Adrenal gland (tissue), 5 donors: ENCODE results near the gene TPX2.

Source experiments
- POLR2A ChIP-seq, 2 donors: fragments of 450-650 bp; IDR thresholded peaks; one replicate each; pipeline ENCODE4 v1.6.1; 2017; ENCODE audit warnings: antibody characterized with exemption in 2 of 2, mild to moderate bottlenecking in 2 of 2, moderate library complexity in 1 of 2
- TF ChIP-seq, protein P1 (sequence below), 6 experiments: fragments of 450-650 bp in 4 of 6; fragments of 200-600 bp in 2 of 6; sonication (generic) in 1 of 6; IDR thresholded peaks; 1 replicate in 5 of 6; 2 replicates in 1 of 6; pipeline versions ENCODE4 v1.5.1 to v1.8.0; 2016 to 2021; ENCODE audit warnings: antibody characterized with exemption in 6 of 6, mild to moderate bottlenecking in 2 of 6, moderate library complexity in 1 of 6
- donor health status: DM: no; HTN: no; CAD: no.

- TF ChIP-seq, protein P1, sequence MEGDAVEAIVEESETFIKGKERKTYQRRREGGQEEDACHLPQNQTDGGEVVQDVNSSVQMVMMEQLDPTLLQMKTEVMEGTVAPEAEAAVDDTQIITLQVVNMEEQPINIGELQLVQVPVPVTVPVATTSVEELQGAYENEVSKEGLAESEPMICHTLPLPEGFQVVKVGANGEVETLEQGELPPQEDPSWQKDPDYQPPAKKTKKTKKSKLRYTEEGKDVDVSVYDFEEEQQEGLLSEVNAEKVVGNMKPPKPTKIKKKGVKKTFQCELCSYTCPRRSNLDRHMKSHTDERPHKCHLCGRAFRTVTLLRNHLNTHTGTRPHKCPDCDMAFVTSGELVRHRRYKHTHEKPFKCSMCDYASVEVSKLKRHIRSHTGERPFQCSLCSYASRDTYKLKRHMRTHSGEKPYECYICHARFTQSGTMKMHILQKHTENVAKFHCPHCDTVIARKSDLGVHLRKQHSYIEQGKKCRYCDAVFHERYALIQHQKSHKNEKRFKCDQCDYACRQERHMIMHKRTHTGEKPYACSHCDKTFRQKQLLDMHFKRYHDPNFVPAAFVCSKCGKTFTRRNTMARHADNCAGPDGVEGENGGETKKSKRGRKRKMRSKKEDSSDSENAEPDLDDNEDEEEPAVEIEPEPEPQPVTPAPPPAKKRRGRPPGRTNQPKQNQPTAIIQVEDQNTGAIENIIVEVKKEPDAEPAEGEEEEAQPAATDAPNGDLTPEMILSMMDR (IDR thresholded peaks at IDR 0.05): no peak
- no peak for TF ChIP-seq POLR2A (IDR thresholded peaks at IDR 0.05)
These were observed 30.2 kb upstream of the TPX2 start for GRCh38 chr20:31708736-31709534.
